HL-60/S4 treated with phorbol 12-myristate 13-acetate at 8.2 ng/mL for 4 days and 3 days (cell line): Measurements from ENCODE around the gene MET.
"Not testable (repeated sequence)": the region's sequence is repeated elsewhere in the genome, so short reads cannot be mapped to it uniquely, and the experiment has no call there.

Experiments used
- in situ Hi-C: fragments of 300-500 bp; cut with MboI; formaldehyde crosslinking; loops from 2 replicates; pipeline ENCODE4 v1.15.0; 2022; ENCODE audit warnings: low sequenced_read_pairs

Gene MET

GRCh38 chr7:116742641-116743040 lies 70.6 kb downstream of the MET start:
- in situ Hi-C loops: no loop called here

- in situ Hi-C loops: not testable (repeated sequence)
Measured at GRCh38 chr7:116743835-116744234, 71.8 kb downstream of the MET start.

GRCh38 chr7:116746388-116746787 lies 74.4 kb downstream of the MET start:
- in situ Hi-C loops: not testable (repeated sequence)

GRCh38 chr7:116751070-116751469 lies 79.1 kb downstream of the MET start:
- in situ Hi-C loops: not testable (repeated sequence)

GRCh38 chr7:116752305-116753074 lies 80.5 kb downstream of the MET start:
- in situ Hi-C loops: no loop called here

GRCh38 chr7:116753130-116753529 lies 81.1 kb downstream of the MET start:
- in situ Hi-C loops: no loop called here

- in situ Hi-C loops: no loop called here
Measured at GRCh38 chr7:116754186-116754585, 82.2 kb downstream of the MET start.

- in situ Hi-C loops: no loop called here
Measured at GRCh38 chr7:116757283-116757682, 85.3 kb downstream of the MET start.

GRCh38 chr7:116759642-116760041 lies 87.6 kb downstream of the MET start:
- in situ Hi-C loops: not testable (repeated sequence)

GRCh38 chr7:116762971-116763370 lies 91.0 kb downstream of the MET start:
- in situ Hi-C loops: no loop called here

GRCh38 chr7:116763647-116764046 lies 91.7 kb downstream of the MET start:
- in situ Hi-C loops: no loop called here

GRCh38 chr7:116766881-116767280 lies 94.9 kb downstream of the MET start:
- in situ Hi-C loops: no loop called here

- in situ Hi-C loops: no loop called here
Measured at GRCh38 chr7:116769546-116769945, 97.5 kb downstream of the MET start.

- in situ Hi-C loops: no loop called here
Measured at GRCh38 chr7:116770941-116771340, 98.9 kb downstream of the MET start.

- in situ Hi-C loops: no loop called here
Measured at GRCh38 chr7:116771640-116772039, 99.6 kb downstream of the MET start.

GRCh38 chr7:116772423-116772863 lies 100.4 kb downstream of the MET start:
- in situ Hi-C loops: no loop called here

GRCh38 chr7:116772926-116773749 lies 101.1 kb downstream of the MET start:
- in situ Hi-C loops: no loop called here

- in situ Hi-C loops: no loop called here
Measured at GRCh38 chr7:116776046-116776445, 104.0 kb downstream of the MET start.

GRCh38 chr7:116776610-116777289 lies 104.8 kb downstream of the MET start:
- in situ Hi-C loops: no loop called here

GRCh38 chr7:116777651-116778281 lies 105.8 kb downstream of the MET start:
- in situ Hi-C loops: no loop called here

GRCh38 chr7:116779216-116779615 lies 107.2 kb downstream of the MET start:
- in situ Hi-C loops: no loop called here
